22Rv1 (cell line): ENCODE measurements around the gene HACD3.

Experiments
- CTCF ChIP-seq: fragments of 450-650 bp; IDR thresholded peaks from 2 replicates; pipeline ENCODE4 v1.5.1; 2017; ENCODE audit warnings: mild to moderate bottlenecking
- ZFX ChIP-seq: fragments of 450-650 bp; IDR thresholded peaks from 2 replicates; pipeline ENCODE4 v1.6.1; 2017; ENCODE audit warnings: antibody characterized with exemption, borderline replicate concordance

DNA sequence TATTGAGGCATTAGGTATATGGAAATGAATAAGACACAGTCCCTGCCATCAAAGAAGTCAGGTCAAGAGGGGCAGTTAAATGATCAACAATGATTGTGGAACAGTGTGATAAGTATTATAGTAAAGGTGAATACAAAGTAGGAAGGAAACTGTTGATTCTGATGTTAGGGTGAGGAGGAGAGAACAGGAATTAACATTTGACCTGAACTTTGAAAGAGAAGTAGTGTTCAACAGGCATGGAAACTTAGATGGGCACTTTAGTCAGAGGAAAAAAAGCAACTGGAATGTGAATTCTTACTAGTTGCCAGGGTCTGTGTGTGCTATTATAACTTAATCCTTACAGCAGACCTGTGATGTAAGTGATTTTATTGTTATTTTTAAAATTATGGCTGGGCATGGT lies 17.6 kb downstream of the HACD3 start:
- TF ChIP-seq CTCF (no peak), ZFX (no peak)
